HEK293T (cell line): ENCODE results near the gene KREMEN2.

ENCODE experiments used
- CTCF ChIA-PET: fragments of 350-600 bp; formaldehyde crosslinking; extraction: SDS; loops from one replicate; lab custom pipeline; 2021; ENCODE audit warnings: antibody characterized with exemption, inconsistent platforms; lab: Yijun Ruan, JAX
- POLR2A ChIA-PET: fragments of 350-600 bp; formaldehyde crosslinking; extraction: SDS; loops from one replicate; lab custom pipeline; 2020; ENCODE audit warnings: antibody characterized with exemption, inconsistent platforms; lab: Yijun Ruan, JAX
- DNase-seq: peaks from one replicate; pipeline ENCODE4 v3.0.0; 2012; ENCODE audit warnings: mixed read lengths; ENCODE audit errors: extremely low spot score
- ARNT ChIP-seq: fragments of 450-650 bp; IDR thresholded peaks from 2 replicates; pipeline ENCODE4 v1.6.1; 2017; ENCODE audit warnings: mild to moderate bottlenecking
- BHLHE40 ChIP-seq: fragments of 450-650 bp; IDR thresholded peaks from 2 replicates; pipeline ENCODE4 v1.6.1; 2016; ENCODE audit warnings: mild to moderate bottlenecking, moderate library complexity, borderline replicate concordance
- CTBP1 ChIP-seq: fragments of 450-650 bp; IDR thresholded peaks from 2 replicates; pipeline ENCODE4 v1.6.1; 2016; ENCODE audit warnings: borderline replicate concordance
- ELF4 ChIP-seq: fragments of 450-650 bp; IDR thresholded peaks from 2 replicates; pipeline ENCODE4 v1.6.1; 2017; ENCODE audit warnings: antibody characterized with exemption
- FOXA1 ChIP-seq: fragments of 450-650 bp; IDR thresholded peaks from 2 replicates; pipeline ENCODE4 v1.6.1; 2016; ENCODE audit warnings: mild to moderate bottlenecking
- FOXK2 ChIP-seq: fragments of 450-650 bp; IDR thresholded peaks from 2 replicates; pipeline ENCODE4 v1.6.1; 2016; ENCODE audit warnings: mild to moderate bottlenecking
- FOXM1 ChIP-seq: fragments of 450-650 bp; IDR thresholded peaks from 2 replicates; pipeline ENCODE4 v1.6.1; 2017; ENCODE audit warnings: mild to moderate bottlenecking, borderline replicate concordance
- HDGF ChIP-seq: fragments of 450-650 bp; IDR thresholded peaks from 2 replicates; pipeline ENCODE4 v1.6.1; 2017; ENCODE audit warnings: antibody characterized with exemption, borderline replicate concordance
- L3MBTL2 ChIP-seq: fragments of 450-650 bp; conservative IDR thresholded peaks from 2 replicates; pipeline ENCODE4 v1.6.1; 2016; ENCODE audit warnings: mild to moderate bottlenecking
- LEF1 ChIP-seq: fragments of 450-650 bp; IDR thresholded peaks from 2 replicates; pipeline ENCODE4 v1.6.1; 2017; ENCODE audit warnings: mild to moderate bottlenecking, borderline replicate concordance
- NFRKB ChIP-seq: fragments of 450-650 bp; IDR thresholded peaks from 2 replicates; pipeline ENCODE4 v1.6.1; 2016; ENCODE audit warnings: mild to moderate bottlenecking, moderate library complexity
- PKNOX1 ChIP-seq: fragments of 450-650 bp; IDR thresholded peaks from 2 replicates; pipeline ENCODE4 v1.6.1; 2016
- SP1 ChIP-seq: fragments of 450-650 bp; IDR thresholded peaks from 2 replicates; pipeline ENCODE4 v1.6.1; 2017
- SUZ12 ChIP-seq: fragments of 450-650 bp; IDR thresholded peaks from 2 replicates; pipeline ENCODE4 v1.6.1; 2016; ENCODE audit warnings: mild to moderate bottlenecking
- TARDBP ChIP-seq: fragments of 450-650 bp; IDR thresholded peaks from 2 replicates; pipeline ENCODE4 v1.6.1; 2016
- ZNF384 ChIP-seq: fragments of 450-650 bp; IDR thresholded peaks from 2 replicates; pipeline ENCODE4 v1.6.1; 2016

KREMEN2 gene

GRCh38 chr16:2982402-2982801, 18.3 kb downstream of the KREMEN2 start:
- POLR2A ChIA-PET: interaction anchor here (1.1 to 3.5 kb wide), 2 partner anchors 17 to 31 kb away, joined by 3 to 30 read pairs; partner anchors contain the start of gene KREMEN2

GRCh38 chr16:2983706-2984136, 19.6 kb downstream of the KREMEN2 start:
- ChIA-PET CTCF (interaction anchor here (0.6 kb wide), 1 partner anchor 44 kb away, joined by 3 read pairs; no protein-coding TSS in a partner anchor), POLR2A (no interaction called here)
- peak; percentile 74 for TF ChIP-seq L3MBTL2
- TF ChIP-seq NFRKB: no peak
- peak; percentile 91 for DNase-seq

More at GRCh38 chr16:2982402-2982801, 18.3 kb downstream of the KREMEN2 start:
- CTCF ChIA-PET: interaction anchor here (0.7 kb wide), 1 partner anchor 11 kb away, joined by 4 read pairs; no protein-coding TSS in a partner anchor
- TF ChIP-seq ELF4 (no peak), PKNOX1 (no peak), SP1 (no peak), ZNF384 (no peak), SUZ12 (no peak), FOXA1 (no peak), BHLHE40 (no peak), ARNT (no peak), FOXK2 (no peak), L3MBTL2 (no peak), LEF1 (no peak), FOXM1 (no peak), TARDBP (no peak), CTBP1 (no peak), NFRKB (no peak)
- DNase-seq: no peak

- DNase-seq: no peak
- TF ChIP-seq ELF4 (no peak), FOXK2 (no peak), PKNOX1 (no peak), ARNT (no peak), ZNF384 (no peak), FOXA1 (no peak), LEF1 (no peak), FOXM1 (no peak), BHLHE40 (no peak), L3MBTL2 (no peak), TARDBP (no peak), CTBP1 (no peak), SP1 (no peak), SUZ12 (no peak), HDGF (no peak)
- ChIA-PET POLR2A (no interaction called here), CTCF (no interaction called here)
Measured at GRCh38 chr16:2985462-2985861, 21.4 kb downstream of the KREMEN2 start.

- CTCF ChIA-PET: no interaction called here
- POLR2A ChIA-PET: no interaction called here
- no peak for DNase-seq
- TF ChIP-seq PKNOX1: no peak
- no peak for TF ChIP-seq LEF1
- TF ChIP-seq ZNF384: no peak
- no peak for TF ChIP-seq FOXM1
- TF ChIP-seq HDGF: no peak
Measured at GRCh38 chr16:2985893-2986355, 21.8 kb downstream of the KREMEN2 start.

- CTCF ChIA-PET: interaction anchor here (1.1 kb wide), 1 partner anchor 32 kb away, joined by 3 read pairs; no protein-coding TSS in a partner anchor
- TF ChIP-seq PKNOX1: no peak
- TF ChIP-seq HDGF: no peak
- TF ChIP-seq LEF1: no peak
- no peak for TF ChIP-seq ELF4
- no peak for TF ChIP-seq FOXM1
- TF ChIP-seq L3MBTL2: no peak
- TF ChIP-seq SP1: no peak
- no peak for TF ChIP-seq FOXA1
- TF ChIP-seq NFRKB: no peak
- TF ChIP-seq SUZ12: no peak
- no peak for TF ChIP-seq BHLHE40
- DNase-seq: no peak
- POLR2A ChIA-PET: no interaction called here
Measured at GRCh38 chr16:2986623-2987188, 22.6 kb downstream of the KREMEN2 start.

- ChIA-PET CTCF (interaction anchor here (1.1 kb wide), 1 partner anchor 31 kb away, joined by 3 read pairs; no protein-coding TSS in a partner anchor), POLR2A (interaction anchor here (1.2 kb wide), 1 partner anchor 147 kb away, joined by 3 read pairs; the partner anchor contains the start of gene ZNF213)
Measured at GRCh38 chr16:2987286-2987685, 23.2 kb downstream of the KREMEN2 start.

More at GRCh38 chr16:2987286-2987685, 23.2 kb downstream of the KREMEN2 start:
- no peak for TF ChIP-seq FOXA1
- TF ChIP-seq ZNF384: no peak
- no peak for TF ChIP-seq BHLHE40
- no peak for TF ChIP-seq ELF4
- no peak for TF ChIP-seq ARNT
- TF ChIP-seq PKNOX1: no peak
- no peak for TF ChIP-seq NFRKB
- TF ChIP-seq SP1: no peak
- TF ChIP-seq TARDBP: no peak
- no peak for DNase-seq
